Breast epithelium (tissue), 3 donors: ENCODE measurements around the gene NR2F1.

Experiments used
- CTCF ChIP-seq, 3 donors: fragments of 450-650 bp; IDR thresholded peaks; one replicate each; pipeline ENCODE4 v1.5.1; 2016 to 2017; ENCODE audit warnings: antibody characterized with exemption in 3 of 3, mild to moderate bottlenecking in 3 of 3, moderate library complexity in 3 of 3
- POLR2AphosphoS5 ChIP-seq, 3 donors: sonication (generic); formaldehyde crosslinking; IDR thresholded peaks; one replicate each; pipeline ENCODE4 v1.6.1; 2017; ENCODE audit warnings: antibody characterized with exemption in 3 of 3

- TF ChIP-seq POLR2AphosphoS5 (IDR thresholded peaks at IDR 0.05), result no peak
- TF ChIP-seq CTCF (IDR thresholded peaks at IDR 0.05), result no peak
Measured at GRCh38 chr5:93590493-93590892, 7.5 kb downstream of the NR2F1 start.
